HG03045 (cell line): ENCODE results near the gene KCNMB2.
"Not testable (repeated sequence)": the region's sequence is repeated elsewhere in the genome, so short reads cannot be mapped to it uniquely, and the experiment has no call there.

Source experiments
- ATAC-seq: cut with Tn5 transposase; IDR thresholded peaks from one replicate; pipeline ENCODE4 v1.9.1; 2021; ENCODE audit warnings: mild to moderate bottlenecking, moderate library complexity; ENCODE audit not compliant: unreplicated experiment

Gene KCNMB2

GRCh38 chr3:178849199-178849910 is 313.1 kb downstream of the KCNMB2 start:
- no peak for ATAC-seq

GRCh38 chr3:178850450-178851190 is 314.4 kb downstream of the KCNMB2 start:
- no peak for ATAC-seq

- no peak for ATAC-seq
These were observed 315.3 kb downstream of the KCNMB2 start for GRCh38 chr3:178851564-178851963.

- ATAC-seq, result no peak
These were observed 320.6 kb downstream of the KCNMB2 start for GRCh38 chr3:178856804-178857203.

- no peak for ATAC-seq
These were observed 323.1 kb downstream of the KCNMB2 start for GRCh38 chr3:178859386-178859785.

GRCh38 chr3:178859900-178860436 is 323.7 kb downstream of the KCNMB2 start:
- ATAC-seq, result not testable (repeated sequence)

GRCh38 chr3:178868681-178869080 is 332.4 kb downstream of the KCNMB2 start:
- no peak for ATAC-seq

- no peak for ATAC-seq
These were observed 333.8 kb downstream of the KCNMB2 start for GRCh38 chr3:178870085-178870484.

- no peak for ATAC-seq
These were observed 338.9 kb downstream of the KCNMB2 start for GRCh38 chr3:178875157-178875556.

GRCh38 chr3:178875836-178876235 is 339.6 kb downstream of the KCNMB2 start:
- no peak for ATAC-seq

- ATAC-seq, result no peak
These were observed 344.0 kb downstream of the KCNMB2 start for GRCh38 chr3:178880274-178880673.
